Activated CD8-positive, alpha-beta memory T cell treated with anti-CD3 and anti-CD28 coated beads for 4 hours (primary cell): ENCODE results near the gene PHLPP1.

ENCODE experiments used
- DNase-seq, 2 donors: peaks; one replicate each; pipeline ENCODE4 v3.0.0-alpha.2; 2020; ENCODE audit warnings: low read depth in 2 of 2

PHLPP1 gene

GRCh38 chr18:62979900-62980299, 264.6 kb downstream of the PHLPP1 start:
- DNase-seq: no peak

GRCh38 chr18:62981566-62981965, 266.2 kb downstream of the PHLPP1 start:
- no peak for DNase-seq

GRCh38 chr18:62982600-62983251, 267.4 kb downstream of the PHLPP1 start:
- peak; percentile 6 to 25 for DNase-seq

GRCh38 chr18:62984656-62985315, 269.4 kb downstream of the PHLPP1 start:
- DNase-seq: no peak

GRCh38 chr18:62986490-62986889, 271.1 kb downstream of the PHLPP1 start:
- DNase-seq: no peak

- no peak for DNase-seq
Measured at GRCh38 chr18:62987055-62987830, 271.9 kb downstream of the PHLPP1 start.

GRCh38 chr18:62987859-62988258, 272.5 kb downstream of the PHLPP1 start:
- no peak for DNase-seq

GRCh38 chr18:62988471-62988870, 273.1 kb downstream of the PHLPP1 start:
- DNase-seq: no peak

GRCh38 chr18:62989195-62989594, 273.9 kb downstream of the PHLPP1 start:
- DNase-seq: no peak

GRCh38 chr18:62990653-62991052, 275.3 kb downstream of the PHLPP1 start:
- DNase-seq: no peak

GRCh38 chr18:62991389-62991788, 276.0 kb downstream of the PHLPP1 start:
- no peak for DNase-seq

- no peak for DNase-seq
Measured at GRCh38 chr18:62991959-62992358, 276.6 kb downstream of the PHLPP1 start.

GRCh38 chr18:62992877-62993365, 277.6 kb downstream of the PHLPP1 start:
- DNase-seq: no peak

GRCh38 chr18:62996566-62996965, 281.2 kb downstream of the PHLPP1 start:
- no peak for DNase-seq

GRCh38 chr18:62997076-62997475, 281.7 kb downstream of the PHLPP1 start:
- DNase-seq: no peak

GRCh38 chr18:62998443-62998842, 283.1 kb downstream of the PHLPP1 start:
- no peak for DNase-seq

GRCh38 chr18:62999392-62999791, 284.1 kb downstream of the PHLPP1 start:
- DNase-seq: no peak

- no peak for DNase-seq
Measured at GRCh38 chr18:62999921-63000320, 284.6 kb downstream of the PHLPP1 start.

- DNase-seq: no peak
Measured at GRCh38 chr18:63000839-63001238, 285.5 kb downstream of the PHLPP1 start.

- no peak for DNase-seq
Measured at GRCh38 chr18:63001861-63002260, 286.5 kb downstream of the PHLPP1 start.

GRCh38 chr18:63002305-63002704, 287.0 kb downstream of the PHLPP1 start:
- no peak for DNase-seq

- DNase-seq: no peak
Measured at GRCh38 chr18:63002803-63003445, 287.6 kb downstream of the PHLPP1 start.
